K562 (cell line): ENCODE measurements around the gene CAPS. TPM values are rescaled to one million over a fixed set of nuclear protein-coding genes. Genes with fewer than 3 reads are reported as not detected.
A peak's percentile ranks its signal among the peaks of the same experiment; 100 is the strongest.

Experiments
- ARID2 ChIP-seq: fragments of 450-650 bp; IDR thresholded peaks from 2 replicates; pipeline ENCODE4 v1.6.1; 2017; ENCODE audit warnings: antibody characterized with exemption, mild to moderate bottlenecking
- CREM ChIP-seq: IDR thresholded peaks from 2 replicates; pipeline ENCODE4 v1.6.1; 2014; ENCODE audit warnings: antibody characterized with exemption, low read depth
- DIDO1 ChIP-seq: fragments of 450-650 bp; IDR thresholded peaks from 2 replicates; pipeline ENCODE4 v1.6.1; 2016; ENCODE audit warnings: low read depth, missing biosample characterization, missing genetic modification characterization
- ESRRA ChIP-seq: fragments of 450-650 bp; IDR thresholded peaks from 2 replicates; pipeline ENCODE4 v1.6.1; 2014; ENCODE audit warnings: low read depth, mild to moderate bottlenecking, moderate library complexity, borderline replicate concordance
- HDAC1 ChIP-seq, 2 experiments: fragments of 450-650 bp; IDR thresholded peaks; 2 replicates each; pipeline ENCODE4 v1.6.1; 2016 to 2017; ENCODE audit warnings: inconsistent platforms in 1 of 2, mild to moderate bottlenecking in 1 of 2, moderate library complexity in 1 of 2
- JUND ChIP-seq, 2 experiments: IDR thresholded peaks; 2 replicates in 1 of 2; 3 replicates in 1 of 2; pipeline ENCODE4 v1.6.1; 2011; ENCODE audit warnings: borderline replicate concordance in 2 of 2, low read depth in 2 of 2, low read length in 2 of 2, improper control_type of control experiment in 1 of 2, missing biosample characterization in 1 of 2, missing genetic modification characterization in 1 of 2, missing genetic modification reagents in 1 of 2
- KDM5B ChIP-seq: fragments of 200-600 bp; sonication (generic); IDR thresholded peaks from 2 replicates; pipeline ENCODE4 v1.6.1; 2012; ENCODE audit warnings: low read depth, mild to moderate bottlenecking, moderate library complexity, low read length, control low read depth, inconsistent platforms; ENCODE audit not compliant: insufficient replicate concordance
- KLF10 ChIP-seq: fragments of 250-450 bp; sonication (Bioruptor Pico); IDR thresholded peaks from 2 replicates; pipeline ENCODE4 v1.6.1; 2021; ENCODE audit warnings: matching md5 sums
- MCM7 ChIP-seq, 2 experiments: fragments of 450-650 bp; IDR thresholded peaks; 2 replicates each; pipeline ENCODE4 v1.6.1; 2016 to 2018
- MTA3 ChIP-seq: fragments of 450-650 bp; formaldehyde crosslinking; IDR thresholded peaks from 2 replicates; pipeline ENCODE4 v1.6.1; 2017; ENCODE audit warnings: mild to moderate bottlenecking, borderline replicate concordance
- POLR2B ChIP-seq: fragments of 450-650 bp; IDR thresholded peaks from 2 replicates; pipeline ENCODE4 v1.6.1; 2018; ENCODE audit warnings: low read depth; ENCODE audit not compliant: partially characterized antibody
- PYGO2 ChIP-seq: fragments of 450-650 bp; IDR thresholded peaks from 2 replicates; pipeline ENCODE4 v1.6.1; 2016; ENCODE audit warnings: mild to moderate bottlenecking, missing genetic modification characterization, moderate library complexity, missing compliant biosample characterization
- RBM22 ChIP-seq: fragments of 200-400 bp; formaldehyde crosslinking; IDR thresholded peaks from 2 replicates; pipeline ENCODE4 v1.6.1; 2018; ENCODE audit warnings: low read length, low read depth; ENCODE audit not compliant: poor library complexity, severe bottlenecking
- SIN3A ChIP-seq, 2 experiments: fragments of 150-350 bp in 1 of 2; IDR thresholded peaks; 2 replicates each; pipeline ENCODE4 v1.6.1; 2011 to 2016; ENCODE audit warnings: borderline replicate concordance in 2 of 2, low read depth in 2 of 2, low read length in 2 of 2, mild to moderate bottlenecking in 2 of 2, moderate library complexity in 2 of 2; ENCODE audit not compliant: control insufficient read depth in 1 of 2
- SMARCB1 ChIP-seq: IDR thresholded peaks from 2 replicates; pipeline ENCODE4 v1.6.1; 2011; ENCODE audit warnings: improper control_type of control experiment, low read depth; ENCODE audit not compliant: insufficient read length
- SMC3 ChIP-seq: conservative IDR thresholded peaks from 2 replicates; pipeline ENCODE4 v1.6.1; 2011; ENCODE audit warnings: low read depth, low read length, improper control_type of control experiment; ENCODE audit not compliant: insufficient read depth
- TCFL5 ChIP-seq: fragments of 250-450 bp; sonication (Bioruptor Pico); conservative IDR thresholded peaks from 2 replicates; pipeline ENCODE4 v1.6.1; 2021; ENCODE audit warnings: mild to moderate bottlenecking, moderate library complexity, matching md5 sums
- ZNF764 ChIP-seq: fragments of 250-450 bp; sonication (Bioruptor Pico); IDR thresholded peaks from 2 replicates; pipeline ENCODE4 v1.4.0; 2020; ENCODE audit warnings: low read depth, mild to moderate bottlenecking, moderate library complexity
- polyA plus RNA-seq, 8 experiments: library from polyadenylated mRNA; depleted of rRNA in 4 of 8; stranded (reverse) in 5 of 8; unstranded in 3 of 8; fragments of >200 nt; fragmentation: Nextera tagmentation in 2 of 8; fragmentation: Illumina TruSeq in 1 of 8; extraction: Ambion mirVana in 2 of 8; extraction: Trizol in 1 of 8; gene quantifications; 2 replicates each; pipeline versions ENCODE4 v1.2.1 to v1.2.3, GENCODE V29; 2011 to 2014; ENCODE audit warnings: inconsistent platforms in 1 of 8, missing spikeins in 1 of 8
- total RNA-seq, 7 experiments: library from RNA; depleted of rRNA in 6 of 7; stranded (reverse); fragments of >200 nt in 6 of 7; fragmentation: Illumina TruSeq in 2 of 7; extraction: Trizol in 2 of 7; gene quantifications; 2 replicates each; pipeline versions ENCODE4 v1.2.1 to v1.2.3, GENCODE V29; 2011 to 2021; ENCODE audit warnings: low replicate concordance in 1 of 7
- TF ChIP-seq, protein P1 (sequence below), 2 experiments: IDR thresholded peaks; 2 replicates each; pipeline ENCODE4 v1.6.1; 2011; ENCODE audit warnings: borderline replicate concordance in 1 of 2, control low read depth in 1 of 2, low read depth in 1 of 2, low read length in 1 of 2, mild to moderate bottlenecking in 1 of 2, mixed read lengths in 1 of 2, moderate library complexity in 1 of 2; ENCODE audit not compliant: insufficient read depth in 1 of 2, insufficient read length in 1 of 2, poor library complexity in 1 of 2, severe bottlenecking in 1 of 2; ENCODE audit errors: extremely low read depth in 1 of 2
- TF ChIP-seq, protein P2 (sequence below): fragments of 450-650 bp; IDR thresholded peaks from 2 replicates; pipeline ENCODE4 v1.6.1; 2016; ENCODE audit warnings: antibody characterized with exemption
- TF ChIP-seq, protein P3 (sequence below): IDR thresholded peaks from 3 replicates; pipeline ENCODE4 v1.6.1; 2011; ENCODE audit warnings: borderline replicate concordance, mild to moderate bottlenecking, moderate library complexity; ENCODE audit not compliant: insufficient read length; ENCODE audit errors: extremely low read depth

CAPS gene
- total and polyA plus RNA-seq, 9 of the 15 experiments (the other 6 are each of a cell fraction or from before 2014, with no cell fraction given), result 0.15 to 4.0 (median 0.91) TPM

DNA sequence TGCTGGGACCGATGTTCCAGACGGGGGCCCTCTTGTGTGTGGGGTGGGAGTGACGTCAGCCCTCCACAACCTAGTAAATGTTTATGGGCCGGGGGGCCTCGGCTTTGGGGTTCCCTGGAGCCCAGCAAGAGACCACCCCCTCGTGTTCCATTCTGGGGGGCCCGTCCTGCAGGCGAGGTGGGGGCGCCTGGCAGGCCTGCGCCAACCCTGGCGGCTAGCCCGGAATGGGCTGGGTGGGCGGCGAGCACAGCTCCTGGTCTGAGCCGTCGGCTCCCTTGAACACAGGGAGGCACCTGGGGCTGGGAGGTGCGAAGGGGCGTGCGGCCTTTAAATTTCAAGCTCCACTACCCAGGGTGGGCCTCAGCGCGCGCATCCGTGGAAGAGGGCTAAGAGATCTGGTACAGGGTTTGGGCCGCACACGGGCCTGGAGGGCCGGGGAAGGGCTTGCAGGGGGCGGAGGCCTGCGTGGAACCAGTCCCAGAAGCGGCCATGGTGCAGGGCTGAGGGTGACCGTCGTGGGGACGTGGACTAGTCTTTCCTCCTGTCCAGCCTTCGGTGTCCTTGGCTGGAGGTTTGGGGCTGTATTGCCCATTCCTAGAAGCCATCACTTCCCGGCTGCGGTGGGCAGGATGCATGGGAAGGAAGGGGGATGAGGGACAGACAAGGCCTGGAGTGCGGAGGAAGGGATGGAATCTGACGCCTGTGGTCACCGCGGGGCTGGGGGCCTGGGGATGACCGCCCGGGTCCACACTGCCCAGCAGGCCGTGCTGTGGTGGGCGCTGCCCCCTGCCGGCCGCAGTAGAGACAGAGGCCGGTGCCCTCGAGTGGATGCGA lies 21.9 kb upstream of the CAPS start (continued):
- TF ChIP-seq, protein P1, sequence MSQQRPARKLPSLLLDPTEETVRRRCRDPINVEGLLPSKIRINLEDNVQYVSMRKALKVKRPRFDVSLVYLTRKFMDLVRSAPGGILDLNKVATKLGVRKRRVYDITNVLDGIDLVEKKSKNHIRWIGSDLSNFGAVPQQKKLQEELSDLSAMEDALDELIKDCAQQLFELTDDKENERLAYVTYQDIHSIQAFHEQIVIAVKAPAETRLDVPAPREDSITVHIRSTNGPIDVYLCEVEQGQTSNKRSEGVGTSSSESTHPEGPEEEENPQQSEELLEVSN (IDR thresholded peaks at IDR 0.05; ENCODE audit: borderline replicate concordance in 1 of 2, extremely low read depth in 1 of 2, insufficient read depth in 1 of 2, insufficient read length in 1 of 2, low read depth in 1 of 2, low read length in 1 of 2, poor library complexity in 1 of 2, severe bottlenecking in 1 of 2), result no peak
- TF ChIP-seq RBM22 (no peak), MCM7 (IDR thresholded peaks at IDR 0.05) (no peak), CREM (0 out of 2 replicates have a peak, but pooled peaks have one; percentile 20), JUND (IDR thresholded peaks at IDR 0.05; ENCODE audit: borderline replicate concordance, low read depth, low read length) (no peak), JUND (tag; IDR thresholded peaks at IDR 0.05; ENCODE audit: borderline replicate concordance, low read depth, low read length) (no peak), ZNF764 (CRISPR knock-in tag) (no peak), DIDO1 (no peak), POLR2B (peak; percentile 68), ARID2 (peak; percentile 32; the same call in 1 of the 2 replicates), KDM5B (no peak), SMARCB1 (no peak), SMC3 (peak; percentile 56; the same call in 1 of the 2 replicates), ESRRA (peak; percentile 44; the same call in 1 of the 2 replicates), TCFL5 (CRISPR knock-in tag) (no peak), HDAC1 (IDR thresholded peaks at IDR 0.05) (peak in 1 of 2 experiments; percentile 12; a peak in 1 of 4 replicates), SIN3A (IDR thresholded peaks at IDR 0.05; ENCODE audit: borderline replicate concordance in 2 of 2, control insufficient read depth in 1 of 2, low read depth in 2 of 2, low read length in 2 of 2) (no peak), KLF10 (CRISPR knock-in tag) (no peak), PYGO2 (tag) (no peak), MTA3 (no peak)
- TF ChIP-seq, protein P2, sequence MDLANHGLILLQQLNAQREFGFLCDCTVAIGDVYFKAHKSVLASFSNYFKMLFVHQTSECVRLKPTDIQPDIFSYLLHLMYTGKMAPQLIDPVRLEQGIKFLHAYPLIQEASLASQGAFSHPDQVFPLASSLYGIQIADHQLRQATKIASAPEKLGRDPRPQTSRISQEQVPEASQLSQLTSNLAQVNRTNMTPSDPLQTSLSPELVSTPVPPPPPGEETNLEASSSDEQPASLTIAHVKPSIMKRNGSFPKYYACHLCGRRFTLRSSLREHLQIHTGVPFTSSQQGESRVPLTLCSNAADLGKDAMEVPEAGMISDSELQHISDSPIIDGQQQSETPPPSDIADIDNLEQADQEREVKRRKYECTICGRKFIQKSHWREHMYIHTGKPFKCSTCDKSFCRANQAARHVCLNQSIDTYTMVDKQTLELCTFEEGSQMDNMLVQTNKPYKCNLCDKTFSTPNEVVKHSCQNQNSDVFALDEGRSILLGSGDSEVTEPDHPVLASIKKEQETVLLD, result no peak
- TF ChIP-seq, protein P3, sequence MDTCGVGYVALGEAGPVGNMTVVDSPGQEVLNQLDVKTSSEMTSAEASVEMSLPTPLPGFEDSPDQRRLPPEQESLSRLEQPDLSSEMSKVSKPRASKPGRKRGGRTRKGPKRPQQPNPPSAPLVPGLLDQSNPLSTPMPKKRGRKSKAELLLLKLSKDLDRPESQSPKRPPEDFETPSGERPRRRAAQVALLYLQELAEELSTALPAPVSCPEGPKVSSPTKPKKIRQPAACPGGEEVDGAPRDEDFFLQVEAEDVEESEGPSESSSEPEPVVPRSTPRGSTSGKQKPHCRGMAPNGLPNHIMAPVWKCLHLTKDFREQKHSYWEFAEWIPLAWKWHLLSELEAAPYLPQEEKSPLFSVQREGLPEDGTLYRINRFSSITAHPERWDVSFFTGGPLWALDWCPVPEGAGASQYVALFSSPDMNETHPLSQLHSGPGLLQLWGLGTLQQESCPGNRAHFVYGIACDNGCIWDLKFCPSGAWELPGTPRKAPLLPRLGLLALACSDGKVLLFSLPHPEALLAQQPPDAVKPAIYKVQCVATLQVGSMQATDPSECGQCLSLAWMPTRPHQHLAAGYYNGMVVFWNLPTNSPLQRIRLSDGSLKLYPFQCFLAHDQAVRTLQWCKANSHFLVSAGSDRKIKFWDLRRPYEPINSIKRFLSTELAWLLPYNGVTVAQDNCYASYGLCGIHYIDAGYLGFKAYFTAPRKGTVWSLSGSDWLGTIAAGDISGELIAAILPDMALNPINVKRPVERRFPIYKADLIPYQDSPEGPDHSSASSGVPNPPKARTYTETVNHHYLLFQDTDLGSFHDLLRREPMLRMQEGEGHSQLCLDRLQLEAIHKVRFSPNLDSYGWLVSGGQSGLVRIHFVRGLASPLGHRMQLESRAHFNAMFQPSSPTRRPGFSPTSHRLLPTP, result no peak
